NCI-H2081 treated with DMSO at 0.1 percent for 48 hours (cell line): ENCODE data around the gene SLC13A1.

Experiments used
- DNase-seq: peaks from one replicate; lab custom pipeline; 2025; lab: John Stamatoyannopoulos, UW

Gene SLC13A1

DNA sequence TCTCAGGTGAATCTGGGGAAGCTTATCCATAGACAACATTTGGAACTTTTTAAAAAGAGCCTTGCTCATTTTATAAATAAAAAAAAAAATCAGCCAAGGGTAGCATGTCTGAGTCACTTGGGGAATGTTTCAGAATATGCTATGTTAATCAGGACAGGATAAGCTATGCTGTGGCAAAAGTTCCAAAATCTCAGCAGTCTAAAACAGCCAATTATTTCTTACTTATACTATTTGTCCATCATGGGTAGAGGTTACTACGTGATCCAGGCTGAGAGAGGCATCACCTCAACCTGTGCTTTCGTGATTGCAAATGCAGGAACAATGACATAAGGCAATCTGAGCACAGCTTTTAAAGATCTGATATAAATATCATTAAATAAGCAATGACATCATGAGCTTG is 6.5 kb downstream of the SLC13A1 start:
- no peak for DNase-seq

DNA sequence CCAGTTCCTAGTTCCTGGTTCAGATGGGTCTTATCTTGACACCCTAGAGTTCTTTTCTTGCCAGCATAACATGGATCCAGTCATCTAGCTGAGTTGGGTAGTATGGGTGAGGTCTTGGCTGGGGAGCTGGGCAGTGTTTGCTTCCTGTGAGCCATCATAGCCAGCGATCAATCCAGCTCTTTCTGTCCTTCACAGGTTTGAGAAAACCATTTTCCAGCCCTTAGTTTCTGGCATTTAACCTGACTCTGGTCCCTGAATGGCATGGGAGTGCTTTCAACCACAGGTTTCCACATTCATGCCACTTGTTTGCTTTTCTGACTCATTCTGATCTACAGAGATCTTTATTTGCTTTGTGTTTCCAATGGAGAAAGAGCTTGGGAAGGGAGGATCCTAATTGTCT is 8.6 kb downstream of the SLC13A1 start:
- no peak for DNase-seq

DNA sequence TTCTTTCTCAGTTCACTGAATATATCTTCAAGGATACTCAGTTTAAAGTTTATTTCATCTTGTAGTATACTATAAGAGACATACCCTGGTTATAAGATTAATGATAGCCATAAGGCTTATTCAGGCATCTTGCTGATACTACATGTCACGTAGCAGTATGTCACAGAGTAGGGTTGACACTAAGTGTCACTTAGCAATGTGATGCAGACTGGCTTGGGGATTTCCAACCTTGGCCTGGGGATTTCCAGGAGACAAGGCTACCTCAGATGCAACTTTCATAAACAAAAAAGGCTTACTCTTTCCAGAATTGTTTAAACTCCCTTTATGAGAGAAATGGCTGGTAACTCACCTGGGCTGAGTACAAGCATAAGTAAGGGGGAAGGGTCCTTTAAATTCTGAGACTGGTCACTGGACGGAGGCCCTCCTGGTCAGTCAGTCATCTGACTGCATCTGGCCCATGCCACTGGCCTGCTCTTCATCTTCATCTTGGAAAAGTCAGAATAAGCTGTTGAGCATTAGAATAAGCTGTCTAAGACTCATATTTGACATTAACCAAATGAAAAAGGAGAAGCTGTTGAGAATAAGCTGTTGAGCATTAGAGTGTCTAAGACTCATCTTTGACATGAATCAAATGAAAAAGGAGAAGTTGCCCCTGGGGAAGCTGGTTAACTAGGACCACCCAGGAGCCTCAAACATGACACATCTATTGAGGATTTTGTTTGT is 9.5 kb downstream of the SLC13A1 start:
- DNase-seq, result no peak

DNA sequence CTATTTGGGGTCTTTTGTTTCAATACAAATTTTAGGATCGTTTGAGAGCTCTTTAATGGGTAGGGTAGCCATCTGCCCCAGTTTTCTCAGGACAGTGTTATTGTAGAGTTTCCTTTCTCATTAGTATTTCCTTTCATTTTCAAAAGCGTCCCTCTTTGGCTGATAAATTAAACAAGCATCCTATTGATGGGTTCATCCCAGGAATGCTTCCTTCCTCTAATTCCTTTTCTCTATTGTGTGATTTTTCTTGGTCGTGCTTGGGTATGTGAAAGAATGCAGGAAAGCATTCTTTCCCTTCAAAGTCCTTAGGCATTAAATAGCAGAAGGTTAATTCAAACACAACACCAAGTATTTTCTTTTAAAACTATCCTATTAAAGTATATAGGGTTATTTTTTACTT is 14.0 kb downstream of the SLC13A1 start:
- no peak for DNase-seq

DNA sequence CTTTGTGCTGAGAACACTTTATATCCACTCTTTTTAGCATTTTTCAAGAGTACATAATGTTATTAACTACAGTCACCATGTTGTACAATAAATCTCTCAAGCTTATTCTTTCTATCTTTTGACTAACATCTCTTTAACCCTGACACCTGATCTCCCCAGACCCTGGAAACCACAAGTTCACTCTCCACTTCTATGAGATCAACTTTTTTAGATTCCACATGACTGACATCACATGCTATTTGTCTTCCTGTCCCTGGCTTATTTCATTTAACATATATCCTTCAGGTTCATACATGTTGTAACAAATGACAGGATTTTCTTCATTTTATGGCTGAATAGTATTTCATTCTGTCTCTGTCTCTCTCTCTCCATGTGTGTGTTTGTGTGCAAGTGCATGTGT is 15.5 kb downstream of the SLC13A1 start:
- no peak for DNase-seq

DNA sequence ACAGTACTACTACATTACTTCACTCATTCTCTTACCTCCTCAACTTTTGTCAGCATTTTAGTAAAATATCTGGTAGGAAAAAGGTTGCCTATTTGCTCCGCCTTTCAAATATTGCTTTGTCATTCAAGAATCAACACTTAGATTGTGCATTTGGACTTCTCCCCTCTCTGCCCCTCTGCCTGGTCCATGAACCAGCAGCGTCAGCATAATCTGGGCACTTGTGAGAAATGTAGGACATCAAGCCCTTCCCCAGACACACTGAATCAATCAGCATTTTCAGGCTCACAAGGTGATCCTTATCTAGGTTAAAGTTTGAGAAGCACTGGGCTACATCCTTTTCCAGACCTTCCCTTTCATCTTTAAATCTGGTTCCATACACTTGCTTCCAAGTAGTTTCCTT is 16.3 kb downstream of the SLC13A1 start:
- no peak for DNase-seq

DNA sequence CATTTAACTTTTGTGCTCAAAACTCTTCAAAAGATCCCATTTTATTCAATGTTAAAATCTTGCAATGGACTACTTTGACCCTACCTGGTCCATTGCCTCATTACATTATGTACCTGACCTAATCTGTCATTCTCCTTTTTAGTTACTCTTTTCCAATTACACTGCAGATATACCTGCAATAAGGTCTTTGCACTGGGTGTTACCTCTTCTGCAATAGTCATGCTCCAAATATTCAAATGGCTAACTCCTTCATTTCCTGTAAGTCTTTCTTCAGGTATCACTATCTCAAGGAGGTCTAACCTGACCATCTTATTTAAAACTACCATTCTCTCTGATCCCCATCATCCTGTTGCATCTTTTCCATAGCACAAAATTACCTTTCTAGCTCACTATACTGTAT is 22.3 kb downstream of the SLC13A1 start:
- no peak for DNase-seq

DNA sequence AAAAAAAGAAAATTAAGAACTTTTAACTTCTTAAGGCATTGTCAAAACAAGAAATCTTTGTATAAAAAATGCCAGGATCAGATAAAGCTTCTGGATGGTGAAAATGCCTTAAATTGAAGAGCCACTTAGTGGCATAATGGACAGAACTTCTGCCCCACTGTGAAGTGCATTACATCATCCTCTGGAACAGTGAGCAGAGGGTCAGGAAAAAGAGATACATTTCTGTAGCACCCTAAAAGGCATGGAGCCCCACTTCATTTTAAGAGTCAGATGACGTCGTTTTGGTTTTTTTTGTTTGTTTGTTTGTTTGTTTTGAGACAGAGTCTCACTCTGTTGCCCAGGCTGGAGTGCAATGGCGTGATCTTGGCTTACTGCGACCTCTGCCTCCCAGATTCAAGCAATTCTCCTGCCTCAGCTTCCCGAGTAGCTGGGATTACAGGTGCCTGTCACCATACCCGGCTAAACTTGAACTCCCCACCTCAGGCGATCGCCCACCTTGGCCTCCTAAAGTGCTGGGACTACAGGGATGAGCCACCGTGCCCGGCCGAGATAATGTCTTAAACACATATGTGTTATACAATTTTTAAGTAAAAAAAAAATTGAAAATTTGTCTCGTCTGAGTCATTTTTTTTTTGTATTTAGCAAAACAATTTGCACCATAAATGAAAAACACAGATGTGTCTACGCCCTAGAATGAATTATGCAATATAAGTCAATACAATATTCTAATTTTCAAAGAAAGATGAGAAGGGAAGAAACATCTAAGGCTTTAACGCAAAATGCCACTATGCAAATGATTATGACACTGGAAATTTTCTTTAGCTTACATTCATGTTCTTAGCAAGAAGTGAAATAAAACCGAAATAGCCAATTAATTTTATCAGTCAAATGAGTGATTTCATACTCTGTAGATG is 29.2 kb downstream of the SLC13A1 start:
- DNase-seq, result no peak

DNA sequence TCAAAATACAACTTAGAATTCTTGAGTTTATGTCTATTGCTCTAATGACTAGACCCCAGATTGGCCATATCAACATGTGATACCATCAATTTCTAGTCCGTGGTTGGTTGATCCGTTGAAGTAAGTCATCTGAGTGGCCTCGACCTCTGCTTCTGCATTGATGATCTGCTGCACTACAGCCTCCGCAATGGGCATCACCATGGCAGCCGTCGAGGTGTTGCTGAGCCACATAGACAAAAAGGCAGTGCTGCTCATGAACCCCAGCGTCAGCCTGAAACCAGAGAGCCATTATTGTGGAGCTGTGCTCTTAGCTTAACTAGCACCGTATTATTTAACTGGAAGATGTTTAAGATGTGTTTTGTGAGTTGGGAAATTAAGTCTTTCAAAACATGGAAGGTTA is 30.7 kb downstream of the SLC13A1 start:
- DNase-seq, result no peak

DNA sequence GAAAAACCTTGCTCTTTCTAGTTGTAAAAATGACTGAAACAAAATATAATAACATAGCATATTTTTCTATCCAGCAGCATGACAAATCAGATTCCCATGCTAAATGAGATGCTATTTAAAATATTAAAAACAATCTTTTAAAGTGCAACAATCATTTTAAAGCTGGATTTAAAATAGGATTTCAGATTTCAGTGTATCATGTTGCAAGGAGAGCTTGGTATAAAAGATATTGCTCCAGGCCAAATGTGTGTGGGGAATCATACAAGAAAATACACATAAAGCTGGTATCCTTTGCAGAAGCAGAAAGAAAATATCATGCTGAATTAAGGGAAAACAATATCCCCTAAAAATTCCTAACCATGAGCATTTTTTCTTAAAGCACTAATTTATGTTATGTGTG is 42.2 kb downstream of the SLC13A1 start:
- no peak for DNase-seq

DNA sequence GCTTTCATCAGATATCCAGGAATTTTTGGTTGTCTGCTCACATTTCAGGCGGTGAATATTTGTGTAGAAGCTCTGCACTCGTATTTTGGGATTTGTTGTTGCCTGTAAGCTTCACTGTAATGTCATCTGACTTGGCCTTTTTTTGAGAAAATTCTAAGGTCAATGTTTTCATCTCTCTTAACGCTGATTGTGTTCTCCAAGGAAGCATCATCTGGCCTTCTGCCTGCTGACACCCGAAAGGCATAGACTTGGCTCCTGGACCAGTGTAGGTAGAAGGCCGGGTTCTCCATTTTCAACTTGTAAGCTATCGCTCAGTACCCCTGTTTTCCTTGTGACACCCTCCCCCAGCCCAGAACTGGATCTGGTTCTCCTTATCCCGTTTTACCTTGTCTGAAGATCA is 44.2 kb downstream of the SLC13A1 start:
- DNase-seq, result no peak

DNA sequence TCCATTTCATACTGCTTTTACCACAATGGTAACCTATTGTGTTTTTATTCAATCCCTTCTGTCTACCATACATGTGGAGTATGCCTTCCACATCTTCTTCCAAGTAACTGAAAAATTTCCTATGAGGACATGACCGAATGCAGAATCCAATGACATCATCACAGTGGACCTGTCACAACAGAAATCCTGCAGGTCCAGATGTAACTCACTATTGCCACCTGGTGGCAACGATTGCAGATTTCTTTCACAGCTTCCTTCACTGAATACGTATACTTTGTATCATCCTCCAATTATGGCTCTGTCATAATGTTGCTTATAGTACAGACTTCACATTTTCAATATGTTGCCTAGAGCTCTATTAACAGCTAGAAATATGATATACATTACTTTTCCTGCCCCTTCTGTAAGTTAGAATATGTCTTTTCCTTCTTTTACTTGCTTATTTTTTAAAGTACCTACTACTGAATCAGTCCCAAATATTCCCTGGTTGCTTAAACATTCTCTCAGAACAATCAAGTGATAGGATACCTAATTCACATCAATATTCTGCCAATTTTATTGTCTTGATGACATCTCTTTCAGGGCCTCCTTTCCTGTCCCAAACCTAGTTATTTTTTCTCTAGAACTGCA is 45.4 kb downstream of the SLC13A1 start:
- DNase-seq, result peak; percentile 57

DNA sequence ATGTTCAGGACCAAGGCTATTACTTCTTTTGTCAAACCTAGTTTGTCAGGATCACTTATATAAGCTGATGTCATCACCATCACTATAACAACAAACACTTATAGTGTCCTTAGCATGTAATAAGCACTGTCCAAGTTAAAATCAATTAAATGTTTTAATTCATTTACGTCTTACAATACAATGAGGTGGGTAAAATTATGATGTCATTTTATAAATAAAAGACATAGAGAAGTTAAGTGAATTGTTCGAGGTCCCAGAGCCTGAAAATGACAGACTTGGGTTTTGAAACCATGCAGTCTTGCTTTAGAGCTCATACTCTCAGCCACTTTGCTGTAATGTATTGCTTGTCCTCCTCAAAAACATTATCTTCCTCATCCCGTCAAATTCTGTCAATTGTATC is 48.3 kb downstream of the SLC13A1 start:
- DNase-seq, result no peak

DNA sequence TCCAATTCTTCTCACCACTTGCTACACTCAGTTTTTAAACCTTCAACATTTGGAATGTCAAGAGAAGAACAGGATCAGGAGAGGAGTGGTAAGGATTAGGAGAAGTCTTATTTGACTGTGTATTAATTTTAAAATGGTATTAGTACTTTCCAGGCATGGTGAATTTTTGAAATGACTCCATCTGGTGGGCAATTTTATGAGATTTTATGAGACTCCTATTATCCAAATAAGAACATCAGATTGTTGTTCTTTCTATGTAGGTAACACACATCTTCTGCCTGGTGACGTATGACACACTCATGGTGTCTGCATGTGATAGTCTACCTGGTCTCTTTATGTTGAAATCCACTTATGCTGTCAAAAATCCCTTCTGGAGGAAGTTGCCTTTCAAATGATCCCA is 51.0 kb downstream of the SLC13A1 start:
- no peak for DNase-seq

DNA sequence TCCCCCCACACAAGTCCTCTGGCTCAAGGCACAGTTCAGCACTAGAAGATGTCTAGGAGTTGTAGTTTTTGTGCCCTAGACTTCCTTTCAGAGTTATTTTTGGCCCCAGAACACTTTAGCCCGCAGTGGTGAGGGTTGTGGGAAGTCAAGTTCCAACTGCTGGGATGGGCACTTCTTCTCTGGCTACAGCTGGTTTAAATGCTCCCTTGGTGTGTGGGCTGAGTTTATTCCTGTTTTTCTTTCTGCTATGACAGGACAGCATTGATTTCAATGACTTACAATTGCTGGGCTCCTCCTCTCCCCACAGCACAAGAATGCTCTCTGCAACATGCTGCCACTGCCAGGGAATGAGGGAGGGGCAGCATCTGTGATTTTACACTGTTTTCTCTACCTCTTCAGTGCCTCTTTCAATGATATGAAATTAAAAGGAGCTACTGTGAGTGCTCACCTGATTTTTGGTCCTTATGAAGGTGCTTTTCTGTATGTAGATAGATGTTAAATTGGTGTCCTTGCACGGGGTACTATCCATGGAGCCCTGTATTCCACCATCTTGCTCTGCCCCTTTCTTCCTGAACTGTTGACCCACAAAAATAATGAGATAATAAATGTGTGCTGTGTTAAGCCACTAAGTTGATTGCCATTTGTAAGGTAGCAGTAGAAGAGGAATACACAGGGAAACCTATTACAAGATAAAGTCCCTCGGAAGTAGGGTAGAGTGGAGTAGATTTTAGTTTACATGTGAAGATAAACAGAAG is 56.3 kb downstream of the SLC13A1 start:
- no peak for DNase-seq

DNA sequence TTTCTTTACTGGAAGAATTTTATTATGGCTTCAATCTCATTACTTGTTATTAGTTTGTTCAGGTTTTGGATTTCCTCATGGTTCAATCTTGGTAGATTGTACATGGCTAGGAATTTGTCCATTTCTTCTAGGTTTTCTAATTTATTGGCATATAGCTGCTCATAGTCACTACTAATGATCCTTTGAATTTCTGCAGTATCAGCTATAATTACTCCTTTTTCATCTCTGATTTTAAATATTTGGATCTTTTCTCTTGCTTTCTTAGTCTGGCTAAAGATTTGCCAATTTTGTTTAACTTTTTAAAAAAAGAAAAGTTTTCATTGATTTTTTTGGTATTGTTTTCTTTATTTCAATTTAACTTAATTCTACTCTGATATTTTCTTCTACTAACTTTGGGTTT is 59.2 kb downstream of the SLC13A1 start:
- DNase-seq, result no peak

DNA sequence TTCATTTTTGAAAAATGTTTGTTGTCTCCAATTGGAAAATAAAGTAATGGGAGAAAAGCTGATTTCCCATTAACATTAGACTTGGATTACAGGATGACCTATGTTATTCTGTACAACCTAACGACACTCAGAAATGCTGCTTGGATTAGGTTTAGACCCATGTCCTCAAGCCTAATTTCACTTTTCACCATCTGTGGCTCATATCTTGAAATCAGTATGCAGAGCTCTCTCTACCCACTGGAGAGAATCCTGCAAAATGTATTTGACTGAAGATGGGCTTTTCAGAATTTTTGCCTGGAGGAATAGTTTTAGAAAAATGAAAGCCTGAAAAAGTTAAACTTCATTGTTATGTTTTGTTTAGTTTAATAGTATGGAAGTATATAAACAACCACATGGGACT is 63.8 kb downstream of the SLC13A1 start:
- no peak for DNase-seq

DNA sequence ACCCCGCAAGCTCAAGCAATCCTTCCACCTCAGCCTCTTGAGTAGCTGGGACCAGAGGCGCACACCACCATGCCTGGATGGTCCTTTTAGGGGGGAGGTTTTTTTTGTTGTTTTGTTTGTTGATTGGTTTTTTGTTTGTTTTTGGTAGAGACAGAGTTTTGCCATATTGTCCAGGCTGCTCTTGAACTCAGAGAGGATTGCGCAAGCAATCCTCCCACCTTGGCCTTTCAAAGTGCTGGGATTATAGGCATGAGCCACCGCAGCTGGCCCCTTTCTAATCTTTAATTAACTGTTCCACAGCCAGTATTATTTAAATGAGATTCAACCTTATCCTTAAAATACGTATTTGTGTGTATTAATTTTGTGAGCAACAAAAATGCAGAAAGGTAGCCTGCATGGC is 65.8 kb downstream of the SLC13A1 start:
- DNase-seq, result no peak

DNA sequence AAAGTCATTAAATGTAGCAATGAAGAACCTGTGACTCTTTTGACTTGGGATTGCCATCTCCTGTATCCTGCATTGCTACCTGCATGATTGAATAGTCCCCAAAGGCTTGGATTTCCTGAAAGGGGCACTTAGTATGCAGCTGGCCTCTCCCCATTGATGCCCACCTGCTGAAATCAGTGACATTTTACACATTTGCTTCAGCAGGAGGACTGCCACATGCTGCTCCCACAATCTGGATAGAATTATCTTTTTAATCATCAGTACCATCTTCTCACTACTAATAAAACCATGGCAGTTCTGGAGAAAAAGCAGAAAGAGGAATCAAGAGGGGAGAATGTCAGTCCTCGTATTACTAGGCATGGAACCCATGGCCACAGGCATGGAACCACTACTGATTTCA is 67.8 kb downstream of the SLC13A1 start:
- DNase-seq, result no peak

DNA sequence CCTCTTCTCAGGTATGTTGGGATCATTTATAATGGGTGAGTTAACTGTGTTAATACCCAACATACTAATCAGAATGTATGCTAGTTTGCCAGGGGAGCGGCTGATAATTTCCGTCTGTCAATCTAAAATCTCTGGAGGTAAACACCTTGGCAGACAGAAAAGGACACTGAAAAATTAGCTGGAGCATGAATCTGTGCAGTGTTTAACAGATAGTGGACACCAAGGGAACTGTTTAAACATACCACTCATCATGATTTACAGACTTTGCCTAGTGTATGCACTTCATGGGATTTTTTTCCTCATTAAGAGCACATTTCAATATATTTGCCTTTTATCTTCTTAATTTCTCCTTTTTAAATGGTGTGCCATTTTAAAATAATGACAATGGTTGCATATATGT is 68.2 kb downstream of the SLC13A1 start:
- DNase-seq, result no peak

DNA sequence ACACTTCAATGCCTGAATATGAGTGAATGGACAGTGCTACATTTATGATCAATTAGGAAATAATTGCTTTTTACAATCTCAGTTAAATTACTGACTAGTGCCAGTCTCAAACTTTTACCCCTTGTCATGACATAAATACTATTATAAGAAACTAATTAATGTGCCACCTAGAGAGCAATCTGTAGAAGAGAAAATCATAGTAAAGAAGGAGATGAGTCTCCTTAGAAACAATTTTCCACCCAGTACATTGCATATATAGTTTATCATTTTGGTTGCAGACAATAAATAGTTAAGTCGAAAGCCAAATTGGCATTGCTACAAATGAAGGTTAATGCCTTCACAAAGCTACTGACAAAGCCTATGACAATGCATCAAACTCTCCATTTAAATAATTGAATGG is 68.6 kb downstream of the SLC13A1 start:
- no peak for DNase-seq

DNA sequence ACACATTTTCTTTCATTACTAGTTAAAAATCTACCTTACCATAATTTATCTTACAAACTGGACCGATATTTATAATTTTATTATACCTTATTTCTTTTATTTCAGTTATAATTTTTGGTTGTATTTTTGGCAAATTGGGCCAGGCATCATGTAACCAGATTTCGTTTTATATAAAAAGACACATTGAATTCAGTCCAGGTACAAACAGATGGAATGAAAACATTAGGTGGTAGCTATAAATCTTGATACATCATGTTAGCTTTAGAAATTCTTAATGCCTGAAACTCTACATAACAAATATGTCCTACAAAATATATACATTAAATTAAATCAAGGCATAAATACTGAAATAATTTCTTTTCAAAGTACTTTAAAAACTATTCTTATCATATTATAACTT is 73.1 kb downstream of the SLC13A1 start:
- no peak for DNase-seq
